K562 (cell line): ENCODE data around the gene HIVEP3. TPM values are rescaled to one million over a fixed set of nuclear protein-coding genes. Genes with fewer than 3 reads are reported as not detected.

Source experiments
- ATAC-seq: fragments of 200-7000 bp; cut with Tn5 transposase; 3 replicates; pipeline ENCODE4 v1.9.1; 2020; ENCODE audit warnings: moderate library complexity
- BruUV-seq: library from RNA; stranded (reverse); fragments of 400-500 nt; replicated peaks from 2 replicates; lab custom pipeline; 2021; lab: Mats Ljungman, UMichigan
- CTCF ChIA-PET: fragments of 300-600 bp; formaldehyde crosslinking; extraction: SDS; loops from one replicate; lab custom pipeline; 2021; ENCODE audit warnings: low intra/inter-chr PET ratio; lab: Yijun Ruan, JAX
- POLR2A ChIA-PET: fragments of 300-600, 350-650 bp; sonication (Branson Sonifier 250); formaldehyde crosslinking; extraction: SDS; loops from one replicate; lab custom pipeline; 2021; ENCODE audit warnings: antibody characterized with exemption, inconsistent platforms; lab: Yijun Ruan, JAX
- DNase-seq, 4 experiments: peaks; one replicate each; pipeline versions ENCODE4 v3.0.0 to v3.0.0-alpha.2; 2011 to 2018; ENCODE audit warnings: low spot score in 3 of 4, mixed read lengths in 3 of 4; ENCODE audit errors: extremely low read depth in 1 of 4
- FAIRE-seq: peaks from 2 replicates; lab custom pipeline; 2011; peaks lifted over from hg19 to GRCh38; lab: Jason Lieb, UNC
- H2AFZ ChIP-seq: 2 replicates; pipeline ENCODE4 v1.6.0; 2011; ENCODE audit warnings: low read depth, low read length, control low read depth, inconsistent platforms
- H3K27ac ChIP-seq: fragments of 200-600 bp; 3 replicates; pipeline ENCODE4 v1.8.0; 2011; ENCODE audit warnings: low read depth, mild to moderate bottlenecking, control low read depth, inconsistent platforms, low read length, moderate library complexity, mixed read lengths; ENCODE audit errors: extremely low read depth
- H3K27me3 ChIP-seq, 2 experiments: fragments of 300-600 bp in 1 of 2; 2 replicates in 1 of 2; 3 replicates in 1 of 2; pipeline versions ENCODE4 v1.6.0 to v1.8.0; 2011; ENCODE audit warnings: inconsistent platforms in 2 of 2, low read length in 2 of 2, mild to moderate bottlenecking in 1 of 2, mixed read lengths in 1 of 2, moderate library complexity in 1 of 2; ENCODE audit not compliant: control insufficient read depth in 2 of 2, insufficient read depth in 2 of 2
- H3K36me3 ChIP-seq: fragments of 300-600 bp; 3 replicates; pipeline ENCODE4 v1.8.0; 2011; ENCODE audit warnings: mild to moderate bottlenecking, low read length, inconsistent platforms; ENCODE audit not compliant: control insufficient read depth, insufficient read depth
- H3K4me1 ChIP-seq, 2 experiments: fragments of 200-600 bp in 1 of 2; replicated peaks in 1 of 2; 2 replicates in 1 of 2; 3 replicates in 1 of 2; pipeline versions ENCODE4 v1.5.1 to v1.8.0; 2011; ENCODE audit warnings: inconsistent platforms in 2 of 2, low read length in 2 of 2, mild to moderate bottlenecking in 1 of 2, mixed read lengths in 1 of 2, moderate library complexity in 1 of 2; ENCODE audit not compliant: control insufficient read depth in 2 of 2, insufficient read depth in 2 of 2
- H3K4me2 ChIP-seq: 2 replicates; pipeline ENCODE4 v1.6.1; 2011; ENCODE audit warnings: low read length, control low read depth, inconsistent platforms, mixed read lengths; ENCODE audit not compliant: insufficient read depth
- H3K4me3 ChIP-seq: fragments of 200-600 bp; sonication (generic), shearing (Covaris generic); 2 replicates; pipeline ENCODE4 v1.5.1; 2016; ENCODE audit warnings: control low read depth, inconsistent platforms
- H3K79me2 ChIP-seq: fragments of 200-600 bp; 3 replicates; pipeline ENCODE4 v1.8.0; 2011; ENCODE audit warnings: low read length, inconsistent platforms; ENCODE audit not compliant: control insufficient read depth, insufficient read depth
- H3K9ac ChIP-seq, 2 experiments: 2 replicates each; pipeline versions ENCODE4 v1.6.0 to v1.6.1; 2011; ENCODE audit warnings: low read depth in 2 of 2, low read length in 2 of 2, control low read depth in 1 of 2, inconsistent platforms in 1 of 2, mild to moderate bottlenecking in 1 of 2, mixed read lengths in 1 of 2; ENCODE audit not compliant: insufficient read depth in 1 of 2
- H3K9me1 ChIP-seq: one replicate; pipeline ENCODE4 v1.6.0; 2011; ENCODE audit warnings: inconsistent platforms, mild to moderate bottlenecking, low read length, moderate library complexity; ENCODE audit not compliant: control insufficient read depth, insufficient read depth
- H3K9me3 ChIP-seq: replicated peaks from 2 replicates; pipeline ENCODE4 v1.5.1; 2011; ENCODE audit warnings: low read depth, low read length, inconsistent platforms; ENCODE audit not compliant: control insufficient read depth, insufficient read depth
- H4K20me1 ChIP-seq: replicated peaks from 2 replicates; pipeline ENCODE4 v1.6.1; 2011; ENCODE audit warnings: low read length, inconsistent platforms, mixed read lengths; ENCODE audit not compliant: control insufficient read depth, insufficient read depth
- CHD1 ChIP-seq: fragments of 200-600 bp; sonication (generic); IDR thresholded peaks from one replicate; pipeline ENCODE4 v1.6.1; 2012; ENCODE audit warnings: mild to moderate bottlenecking, moderate library complexity, low read length, inconsistent platforms
- MTF1 ChIP-seq: fragments of 250-450 bp; sonication (Bioruptor Pico); IDR thresholded peaks from 2 replicates; pipeline ENCODE4 v1.9.0; 2021; ENCODE audit warnings: moderate library complexity, mild to moderate bottlenecking, inconsistent platforms, borderline replicate concordance
- SNRNP70 ChIP-seq: fragments of 200-400 bp; formaldehyde crosslinking; optimal IDR thresholded peaks from 2 replicates; pipeline ENCODE3; 2017; ENCODE audit warnings: low read depth, low read length
- WGBS: fragments of 100-300 bp; shearing (Covaris generic); methylation state at CpG from one replicate; pipeline ENCODE4 v1.1.6; 2016; ENCODE audit warnings: low coverage, mixed read lengths; ENCODE audit not compliant: insufficient coverage; ENCODE audit errors: missing lambda C conversion rate; 5-methylcytosine and 5-hydroxymethylcytosine counted together
- in situ Hi-C: fragments of 300-500 bp; cut with MboI; formaldehyde crosslinking; loops from 4 replicates; pipeline ENCODE4 v1.15.0; 2018; ENCODE audit warnings: inconsistent platforms, mixed read lengths
- intact Hi-C: fragments of 100-400 bp; cut with micrococcal nuclease; formaldehyde crosslinking; loops from 2 replicates; pipeline ENCODE4 v1.14.2; 2022
- polyA plus RNA-seq, 8 experiments: library from polyadenylated mRNA; depleted of rRNA in 4 of 8; stranded (reverse) in 5 of 8; unstranded in 3 of 8; fragments of >200 nt; fragmentation: Nextera tagmentation in 2 of 8; fragmentation: Illumina TruSeq in 1 of 8; extraction: Ambion mirVana in 2 of 8; extraction: Trizol in 1 of 8; gene quantifications; 2 replicates each; pipeline versions ENCODE4 v1.2.1 to v1.2.3, GENCODE V29; 2011 to 2014; ENCODE audit warnings: inconsistent platforms in 1 of 8, missing spikeins in 1 of 8
- total RNA-seq, 7 experiments: library from RNA; depleted of rRNA in 6 of 7; stranded (reverse); fragments of >200 nt in 6 of 7; fragmentation: Illumina TruSeq in 2 of 7; extraction: Trizol in 2 of 7; gene quantifications; 2 replicates each; pipeline versions ENCODE4 v1.2.1 to v1.2.3, GENCODE V29; 2011 to 2021; ENCODE audit warnings: low replicate concordance in 1 of 7
- TF ChIP-seq, protein P1 (sequence below): sonication (generic); formaldehyde crosslinking; IDR thresholded peaks from 2 replicates; pipeline ENCODE4 v1.8.1; 2023; ENCODE audit warnings: mild to moderate bottlenecking, missing genetic modification reagents

The HIVEP3 gene
- total and polyA plus RNA-seq, 9 of the 15 experiments (the other 6 are each of a cell fraction or from before 2014, with no cell fraction given): 0.09 to 0.58 (median 0.34) TPM; not detected in 1

DNA sequence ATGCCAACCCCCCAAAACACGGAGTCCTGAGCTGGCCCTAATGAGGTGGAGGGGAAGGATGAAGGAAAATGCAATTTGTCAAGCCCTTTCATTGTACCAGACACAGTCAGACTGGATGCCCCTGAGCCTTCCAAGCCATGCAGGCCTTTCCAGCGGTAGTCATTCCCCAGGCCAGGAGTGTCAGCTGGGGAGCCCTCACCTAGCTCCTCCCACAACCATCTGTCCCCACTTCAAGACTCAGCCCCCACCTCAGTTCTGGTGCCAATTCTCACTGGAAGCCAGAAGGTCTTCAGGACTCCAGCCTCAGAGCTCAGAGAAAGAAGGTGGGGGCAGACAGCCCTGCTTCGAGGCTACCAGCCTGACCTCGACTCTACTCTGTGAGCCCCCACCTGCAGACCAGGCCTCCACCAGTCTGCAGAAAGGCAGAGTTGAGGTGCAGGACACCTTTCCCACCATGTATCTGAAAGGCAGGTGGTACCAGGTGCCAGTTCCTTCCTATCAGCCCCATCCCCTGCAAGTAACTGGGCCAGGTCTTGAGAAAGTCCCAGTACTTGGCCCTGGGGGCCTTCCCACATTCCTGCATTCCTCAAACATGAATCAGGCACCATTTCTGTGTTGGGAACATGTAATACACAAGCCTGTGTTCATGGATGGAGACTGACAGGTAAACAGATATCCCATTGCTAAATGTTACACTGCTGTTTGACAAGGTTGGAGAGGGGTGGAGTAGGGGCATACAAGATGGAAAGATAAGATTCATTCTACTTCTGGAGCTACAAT, 253.7 kb downstream of the HIVEP3 start:
- no peaks in the 10 kb centered on the region for H3K79me2 ChIP-seq
- POLR2A ChIA-PET: interaction anchor here (0.7 kb wide), 1 partner anchor 64 kb away, joined by 4 read pairs; no protein-coding TSS in a partner anchor
- CTCF ChIA-PET: no interaction called here
- peaks cover 0 to 10% of the 10 kb centered on the region in 2 experiments; a peak in 1 of 5 replicates for H3K4me1 ChIP-seq
- H2AFZ ChIP-seq: no peak overlapping the region
- WGBS: 2% methylated on average over 4 of the region's 4 CpGs
- no peaks in the 10 kb centered on the region for H3K9me1 ChIP-seq
- no peak overlapping the region for H3K27ac ChIP-seq
- H3K27me3 ChIP-seq: peaks cover 7 to 35% of the 10 kb centered on the region in 2 experiments
- H3K4me3 ChIP-seq: no peak overlapping the region
- H3K9ac ChIP-seq: no peak overlapping the region
- DNase-seq: no peak
- H3K36me3 ChIP-seq: no peaks in the 10 kb centered on the region
- H3K4me2 ChIP-seq: no peak overlapping the region
- in situ Hi-C loops (no loop called here), intact Hi-C loops (no loop called here)
- H4K20me1 ChIP-seq: peaks cover 10% of the 10 kb centered on the region
- BruUV-seq: no TSS peak
- TF ChIP-seq, protein P1, sequence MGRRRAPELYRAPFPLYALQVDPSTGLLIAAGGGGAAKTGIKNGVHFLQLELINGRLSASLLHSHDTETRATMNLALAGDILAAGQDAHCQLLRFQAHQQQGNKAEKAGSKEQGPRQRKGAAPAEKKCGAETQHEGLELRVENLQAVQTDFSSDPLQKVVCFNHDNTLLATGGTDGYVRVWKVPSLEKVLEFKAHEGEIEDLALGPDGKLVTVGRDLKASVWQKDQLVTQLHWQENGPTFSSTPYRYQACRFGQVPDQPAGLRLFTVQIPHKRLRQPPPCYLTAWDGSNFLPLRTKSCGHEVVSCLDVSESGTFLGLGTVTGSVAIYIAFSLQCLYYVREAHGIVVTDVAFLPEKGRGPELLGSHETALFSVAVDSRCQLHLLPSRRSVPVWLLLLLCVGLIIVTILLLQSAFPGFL (CRISPR knock-in tag): no peak
- TF ChIP-seq MTF1 (no peak), CHD1 (no peak), SNRNP70 (no peak)
- TF ChIP-seq, all 486 proteins: peak for 0
- FAIRE-seq (no peak), ATAC-seq (no peak)
- no peaks in the 10 kb centered on the region for H3K9me3 ChIP-seq
